CD4-positive, CD25-positive, alpha-beta regulatory T cell (primary cell): ENCODE measurements around the gene VDAC1. TPM values are rescaled to one million over a fixed set of nuclear protein-coding genes. Genes with fewer than 3 reads are reported as not detected.

ENCODE experiments used
- ATAC-seq, 2 donors: fragments of 150-1000 bp; cut with Tn5 transposase; one replicate each; pipeline ENCODE4 v1.10.0; 2021; ENCODE audit warnings: low read depth in 2 of 2, moderate number of reproducible peaks in 2 of 2, moderate library complexity in 1 of 2
- DNase-seq, 3 donors: peaks; one replicate each; pipeline versions ENCODE4 v3.0.0 to v3.0.0-alpha.2; 2012 to 2022; ENCODE audit warnings: mixed read lengths in 1 of 3
- H3K27ac ChIP-seq: one replicate; pipeline ENCODE4 v1.7.0; 2013; ENCODE audit warnings: mild to moderate bottlenecking, low read length; ENCODE audit not compliant: insufficient read depth, poor library complexity, severe bottlenecking
- H3K27me3 ChIP-seq: one replicate; pipeline ENCODE4 v1.7.0; 2013; ENCODE audit warnings: low read length; ENCODE audit not compliant: control insufficient read depth, insufficient read depth
- H3K36me3 ChIP-seq: one replicate; pipeline ENCODE4 v1.7.0; 2013; ENCODE audit warnings: mild to moderate bottlenecking, low read length, moderate library complexity; ENCODE audit not compliant: control insufficient read depth, insufficient read depth
- H3K4me1 ChIP-seq: 2 replicates; pipeline ENCODE4 v1.7.0; 2013; ENCODE audit warnings: mild to moderate bottlenecking, low read length; ENCODE audit not compliant: insufficient read depth, control insufficient read depth, poor library complexity, severe bottlenecking
- H3K4me3 ChIP-seq: one replicate; pipeline ENCODE4 v1.7.0; 2013; ENCODE audit warnings: low read depth, mild to moderate bottlenecking, low read length, moderate library complexity
- H3K9me3 ChIP-seq, 2 experiments: 1 replicate in 1 of 2; 2 replicates in 1 of 2; pipeline ENCODE4 v1.7.0; 2013; ENCODE audit warnings: low read length in 2 of 2, mild to moderate bottlenecking in 1 of 2, moderate library complexity in 1 of 2; ENCODE audit not compliant: control insufficient read depth in 2 of 2
- H3K27ac Mint-ChIP-seq, 3 donors: one replicate each; pipeline ENCODE4 v1.8.0; 2020 to 2022; ENCODE audit warnings: mild to moderate bottlenecking in 3 of 3, mixed read lengths in 3 of 3, moderate library complexity in 2 of 3
- H3K27me3 Mint-ChIP-seq: one replicate; pipeline ENCODE4 v1.8.0; 2022; ENCODE audit warnings: mild to moderate bottlenecking, mixed read lengths
- H3K36me3 Mint-ChIP-seq: one replicate; pipeline ENCODE4 v1.8.0; 2020; ENCODE audit warnings: mixed read lengths
- H3K4me1 Mint-ChIP-seq, 4 donors: one replicate each; pipeline ENCODE4 v1.8.0; 2020 to 2022; ENCODE audit warnings: mixed read lengths in 4 of 4, mild to moderate bottlenecking in 1 of 4
- H3K4me3 Mint-ChIP-seq, 4 donors: one replicate each; pipeline ENCODE4 v1.8.0; 2020 to 2022; ENCODE audit warnings: mild to moderate bottlenecking in 4 of 4, mixed read lengths in 4 of 4, moderate library complexity in 3 of 4
- H3K9me3 Mint-ChIP-seq, 7 donors: one replicate each; pipeline ENCODE4 v1.8.0; 2020 to 2022; ENCODE audit warnings: mixed read lengths in 7 of 7, mild to moderate bottlenecking in 3 of 7, moderate library complexity in 2 of 7
- polyA plus RNA-seq, 4 donors: library from polyadenylated mRNA; unstranded; fragments of 300-500 nt; fragmentation: Illumina TruSeq; gene quantifications; one replicate each; pipeline ENCODE4 v1.2.3, GENCODE V29; 2021
- total RNA-seq: library from RNA; stranded (reverse); gene quantifications from one replicate; pipeline ENCODE4 v1.2.3, GENCODE V29; 2022

Gene VDAC1
- total and polyA plus RNA-seq, 5 donors from 2014 or later, result 56.0 to 104 (median 93.9) TPM

DNA sequence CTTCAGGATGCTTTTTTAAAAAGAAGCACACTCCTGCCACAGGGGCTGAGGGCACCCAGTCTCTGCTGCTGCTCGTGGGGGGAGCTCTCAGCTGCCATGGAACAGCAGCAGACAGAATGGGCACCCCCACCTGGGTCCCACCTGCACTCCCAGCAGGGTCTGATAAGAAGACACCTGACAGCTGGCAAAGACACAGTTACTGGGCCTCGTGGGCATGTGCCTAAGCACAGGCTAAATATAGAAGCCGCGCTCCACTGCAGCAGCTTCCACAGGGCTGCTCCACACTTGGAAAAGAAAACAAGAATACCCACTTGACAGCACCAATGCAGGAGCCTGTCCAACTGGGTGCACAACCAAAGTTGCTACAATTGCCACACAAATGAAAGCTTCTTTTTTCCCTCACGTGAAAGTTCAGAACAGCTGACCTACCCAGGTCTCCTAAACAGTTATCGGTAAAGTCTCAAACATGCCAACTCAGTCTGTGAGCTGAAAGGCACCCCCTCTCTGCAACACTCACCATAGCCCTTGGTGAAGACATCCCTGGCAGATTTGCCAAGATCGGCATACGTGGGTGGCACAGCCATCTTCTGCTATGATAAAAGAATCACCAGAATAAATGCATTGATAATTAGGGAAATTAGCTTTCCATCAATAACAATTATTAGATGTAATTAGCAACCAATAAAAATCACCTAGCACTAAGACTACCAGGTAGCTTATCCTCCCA, 12.2 kb downstream of the VDAC1 start:
- Histone ChIP-seq H3K36me3 (peaks cover 28% of the 10 kb centered on the region), H3K4me3 (no peak overlapping the region), H3K4me1 (peaks cover 9% of the 10 kb centered on the region), H3K9me3 (no peaks in the 10 kb centered on the region), H3K27me3 (no peaks in the 10 kb centered on the region), H3K27ac (no peak overlapping the region)
- ATAC-seq (no peak), DNase-seq (no peak)
- Mint-ChIP-seq H3K9me3 (no peaks in the 10 kb centered on the region), H3K4me3 (no peak overlapping the region), H3K27ac (peak overlapping the region in 2 of 3 donors; percentile 31 to 49), H3K27me3 (no peaks in the 10 kb centered on the region), H3K36me3 (peaks cover 25% of the 10 kb centered on the region), H3K4me1 (peaks cover 15 to 49% (median 34%) of the 10 kb centered on the region in 4 donors)

DNA sequence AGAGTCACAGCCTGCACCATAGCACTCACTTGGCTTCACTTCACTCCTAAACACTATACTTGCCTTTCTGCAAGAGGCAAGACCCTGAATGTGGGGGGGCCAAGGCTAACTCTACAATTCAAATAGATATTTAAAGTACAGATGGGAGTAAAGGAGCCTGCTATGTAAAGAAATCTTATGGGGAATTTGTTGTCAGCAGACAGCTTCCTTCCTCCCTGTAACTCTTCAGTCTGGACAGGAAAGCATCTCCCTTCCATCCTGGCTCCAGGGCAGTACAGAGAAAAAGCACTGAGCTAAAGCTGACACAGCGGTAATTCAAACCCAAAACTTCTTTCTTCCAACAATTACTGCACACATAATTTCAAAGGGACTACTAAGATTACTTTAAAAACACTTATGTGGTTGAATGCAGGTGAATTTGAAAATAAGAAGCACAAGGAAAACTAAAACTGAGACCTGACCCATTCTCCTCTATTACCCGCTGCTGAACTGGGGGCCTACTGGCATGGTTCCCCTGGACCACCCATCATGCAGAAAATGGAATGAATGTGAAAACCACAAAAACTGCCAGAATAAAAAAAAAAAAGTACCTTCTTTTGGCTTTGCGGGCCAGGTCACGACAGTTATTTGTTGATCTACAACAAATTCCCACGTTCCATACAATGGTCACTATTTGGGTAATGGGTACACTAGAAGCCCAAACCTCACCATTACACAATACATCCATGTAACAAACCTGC, 13.4 kb downstream of the VDAC1 start:
- Mint-ChIP-seq H3K9me3 (no peaks in the 10 kb centered on the region), H3K4me1 (peaks cover 15 to 40% (median 29%) of the 10 kb centered on the region in 4 donors), H3K27me3 (no peaks in the 10 kb centered on the region), H3K27ac (peak overlapping the region in 1 of 3 donors; percentile 43), H3K4me3 (no peak overlapping the region), H3K36me3 (peaks cover 26% of the 10 kb centered on the region)
- Histone ChIP-seq H3K27me3 (no peaks in the 10 kb centered on the region), H3K9me3 (no peaks in the 10 kb centered on the region), H3K4me3 (no peak overlapping the region), H3K36me3 (peaks cover 34% of the 10 kb centered on the region), H3K27ac (no peak overlapping the region), H3K4me1 (peaks cover 7% of the 10 kb centered on the region)
- ATAC-seq, result no peak
- no peak for DNase-seq

DNA sequence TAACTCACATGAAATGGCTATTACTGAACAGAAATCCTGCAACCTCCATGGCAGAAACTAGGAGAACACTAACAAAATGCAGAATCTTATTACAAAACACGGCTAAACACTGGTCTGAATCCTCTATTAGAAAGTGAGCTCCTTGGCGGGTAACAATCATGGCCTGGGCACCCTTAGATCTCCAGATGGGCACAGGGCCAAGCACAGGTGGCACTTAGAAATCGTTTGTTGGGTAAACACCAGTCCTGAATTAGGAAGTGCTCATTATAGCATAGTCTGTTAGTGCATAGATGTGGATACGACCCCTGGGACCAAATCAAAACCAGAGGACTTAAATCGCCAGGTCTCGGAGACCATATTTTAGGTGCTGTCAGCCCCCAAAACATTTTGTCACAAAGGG, 14.4 kb downstream of the VDAC1 start:
- no peaks in the 10 kb centered on the region for H3K27me3 Mint-ChIP-seq
- Histone ChIP-seq H3K4me3 (no peak overlapping the region), H3K9me3 (no peaks in the 10 kb centered on the region), H3K36me3 (peaks cover 42% of the 10 kb centered on the region), H3K4me1 (no peaks in the 10 kb centered on the region), H3K27ac (no peak overlapping the region), H3K27me3 (no peaks in the 10 kb centered on the region)
- peak overlapping the region in 1 of 3 donors; percentile 25 for H3K27ac Mint-ChIP-seq
- ATAC-seq, result no peak
- H3K4me1 Mint-ChIP-seq, result peaks cover 15 to 31% (median 27%) of the 10 kb centered on the region in 4 donors
- no peaks in the 10 kb centered on the region for H3K9me3 Mint-ChIP-seq
- H3K36me3 Mint-ChIP-seq, result peaks cover 31% of the 10 kb centered on the region
- DNase-seq, result no peak
- H3K4me3 Mint-ChIP-seq, result no peak overlapping the region

DNA sequence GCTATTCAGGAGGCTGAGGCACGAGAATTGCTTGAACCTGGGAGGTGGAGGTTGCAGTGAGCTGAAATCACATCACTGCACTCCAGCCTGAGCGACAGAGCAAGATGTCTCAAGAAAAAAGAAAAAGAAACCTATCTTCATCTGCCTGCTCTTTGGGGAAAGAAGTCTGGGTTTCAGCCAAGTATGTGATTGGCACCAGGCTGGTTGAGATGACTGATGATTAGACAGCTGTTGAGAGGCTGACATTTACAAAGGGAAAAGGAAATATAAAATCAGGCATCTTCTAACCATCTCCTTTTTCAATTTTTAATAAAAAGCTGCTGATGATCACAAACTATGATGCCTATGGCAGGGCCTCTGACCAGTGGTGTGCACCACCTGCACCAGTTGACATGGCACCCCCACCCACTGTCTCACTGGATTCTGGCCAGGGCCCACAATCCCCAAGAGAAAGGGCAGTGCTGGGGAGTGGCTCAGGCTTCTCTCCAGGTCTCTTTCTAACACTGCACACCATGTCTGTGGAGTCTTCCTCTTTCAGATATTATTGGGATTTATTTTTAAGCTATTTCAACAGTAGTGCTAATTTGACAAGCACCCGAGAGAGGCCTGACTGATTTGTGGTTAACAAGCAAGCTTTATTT, 19.1 kb downstream of the VDAC1 start:
- Histone ChIP-seq H3K9me3 (no peaks in the 10 kb centered on the region), H3K4me1 (no peaks in the 10 kb centered on the region), H3K4me3 (no peak overlapping the region), H3K27ac (no peak overlapping the region), H3K27me3 (no peaks in the 10 kb centered on the region), H3K36me3 (peaks cover 49% of the 10 kb centered on the region)
- H3K4me1 Mint-ChIP-seq, result peaks cover 0 to 6% (median 3%) of the 10 kb centered on the region in 4 donors
- H3K27me3 Mint-ChIP-seq, result no peaks in the 10 kb centered on the region
- DNase-seq (no peak), ATAC-seq (no peak)
- no peak overlapping the region for H3K4me3 Mint-ChIP-seq
- H3K27ac Mint-ChIP-seq, result peak overlapping the region in 1 of 3 donors; percentile 29
- no peaks in the 10 kb centered on the region for H3K9me3 Mint-ChIP-seq
- peaks cover 29% of the 10 kb centered on the region for H3K36me3 Mint-ChIP-seq

DNA sequence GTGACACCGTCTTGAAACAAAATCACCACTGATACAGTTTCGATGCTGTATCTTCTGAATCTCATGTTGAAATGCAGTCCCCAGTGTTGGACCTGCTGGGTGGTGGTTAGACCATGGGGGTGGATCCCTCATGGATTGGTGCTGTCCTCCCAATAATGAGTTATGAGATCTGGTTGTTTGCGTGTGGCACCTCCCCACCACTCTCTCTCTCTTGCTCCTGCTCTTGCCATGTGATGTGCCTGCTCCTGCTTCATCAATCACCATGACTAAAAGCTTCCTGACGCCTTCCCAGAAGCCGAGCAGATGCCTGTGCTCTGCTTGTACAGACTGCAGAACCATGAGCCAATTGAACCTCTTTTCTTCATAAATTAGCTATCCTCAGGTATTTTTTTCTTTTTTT, 21.1 kb downstream of the VDAC1 start:
- H3K4me1 ChIP-seq, result no peaks in the 10 kb centered on the region
- no peaks in the 10 kb centered on the region for H3K27me3 ChIP-seq
- peaks cover 0 to 7% (median 3%) of the 10 kb centered on the region in 4 donors for H3K4me1 Mint-ChIP-seq
- no peaks in the 10 kb centered on the region for H3K27me3 Mint-ChIP-seq
- H3K27ac ChIP-seq, result no peak overlapping the region
- H3K4me3 Mint-ChIP-seq, result no peak overlapping the region
- DNase-seq (no peak), ATAC-seq (no peak)
- peak overlapping the region in 1 of 3 donors; percentile 91 for H3K27ac Mint-ChIP-seq
- H3K36me3 Mint-ChIP-seq, result peaks cover 21% of the 10 kb centered on the region
- H3K4me3 ChIP-seq, result no peak overlapping the region
- peaks cover 40% of the 10 kb centered on the region for H3K36me3 ChIP-seq
- H3K9me3 Mint-ChIP-seq, result no peaks in the 10 kb centered on the region
- H3K9me3 ChIP-seq, result no peaks in the 10 kb centered on the region

DNA sequence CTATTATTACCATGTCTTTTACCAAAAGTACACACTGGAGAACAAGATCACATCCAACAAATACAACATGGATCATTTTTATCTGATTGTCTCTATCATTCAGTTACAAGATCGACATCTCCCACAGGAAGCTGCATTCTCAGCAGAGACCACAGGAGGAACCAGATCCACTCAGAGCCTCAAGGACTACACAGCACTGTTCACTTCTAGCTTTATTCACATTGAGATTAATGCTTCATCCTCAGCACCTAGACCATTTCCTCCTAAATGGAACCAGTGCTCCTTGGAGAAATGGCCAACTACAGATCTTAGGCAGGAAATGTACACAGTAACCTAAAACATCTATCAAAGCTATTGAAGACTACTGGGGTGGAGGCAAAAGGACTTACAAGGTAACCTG, 23.1 kb downstream of the VDAC1 start:
- DNase-seq (no peak), ATAC-seq (no peak)
- H3K4me1 ChIP-seq, result no peaks in the 10 kb centered on the region
- Mint-ChIP-seq H3K9me3 (no peaks in the 10 kb centered on the region), H3K4me3 (no peak overlapping the region), H3K4me1 (peaks cover 0 to 7% (median 3%) of the 10 kb centered on the region in 4 donors), H3K36me3 (peaks cover 16% of the 10 kb centered on the region), H3K27me3 (no peaks in the 10 kb centered on the region), H3K27ac (peak overlapping the region in 1 of 3 donors; percentile 67)
- H3K27ac ChIP-seq, result no peak overlapping the region
- H3K4me3 ChIP-seq, result no peak overlapping the region
- H3K36me3 ChIP-seq, result peaks cover 37% of the 10 kb centered on the region
- no peaks in the 10 kb centered on the region for H3K9me3 ChIP-seq
- H3K27me3 ChIP-seq, result no peaks in the 10 kb centered on the region

DNA sequence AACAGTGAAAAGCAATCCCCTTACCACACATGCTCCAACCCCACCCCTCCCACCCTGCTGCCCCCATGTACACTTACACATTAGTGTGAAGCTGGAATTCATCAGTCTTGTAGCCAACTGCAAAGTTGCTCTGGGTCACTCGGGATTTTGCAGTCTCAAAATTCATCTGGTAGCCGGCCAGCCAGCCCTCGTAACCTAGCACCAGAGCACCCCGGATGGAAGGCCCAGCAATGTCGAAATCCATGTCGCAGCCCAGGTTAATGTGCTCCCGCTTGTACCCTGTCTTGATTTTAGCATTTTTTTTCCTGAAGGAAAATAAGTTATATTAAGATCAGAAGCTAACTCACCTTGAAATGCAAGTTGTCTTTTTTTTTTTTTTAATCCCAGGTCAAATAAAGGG, 24.1 kb downstream of the VDAC1 start:
- Mint-ChIP-seq H3K4me1 (peaks cover 0 to 7% (median 3%) of the 10 kb centered on the region in 4 donors), H3K27me3 (no peaks in the 10 kb centered on the region), H3K36me3 (peaks cover 16% of the 10 kb centered on the region), H3K4me3 (no peak overlapping the region), H3K9me3 (no peaks in the 10 kb centered on the region), H3K27ac (peak overlapping the region in 1 of 3 donors; percentile 25)
- no peak for DNase-seq
- Histone ChIP-seq H3K4me1 (no peaks in the 10 kb centered on the region), H3K27ac (no peak overlapping the region), H3K27me3 (no peaks in the 10 kb centered on the region), H3K36me3 (peaks cover 29% of the 10 kb centered on the region), H3K9me3 (no peaks in the 10 kb centered on the region), H3K4me3 (no peak overlapping the region)
- no peak for ATAC-seq
